GM19328 (cell line): ENCODE measurements around the gene WDFY3.
"Not testable (repeated sequence)": the region's sequence is repeated elsewhere in the genome, so short reads cannot be mapped to it uniquely, and the experiment has no call there.

Experiments used
- ATAC-seq: cut with Tn5 transposase; IDR thresholded peaks from one replicate; pipeline ENCODE4 v1.9.1; 2021; ENCODE audit warnings: mild to moderate bottlenecking, moderate library complexity; ENCODE audit not compliant: unreplicated experiment

WDFY3 gene

GRCh38 chr4:84730375-84730774 is 236.1 kb downstream of the WDFY3 start:
- ATAC-seq, result no peak

DNA sequence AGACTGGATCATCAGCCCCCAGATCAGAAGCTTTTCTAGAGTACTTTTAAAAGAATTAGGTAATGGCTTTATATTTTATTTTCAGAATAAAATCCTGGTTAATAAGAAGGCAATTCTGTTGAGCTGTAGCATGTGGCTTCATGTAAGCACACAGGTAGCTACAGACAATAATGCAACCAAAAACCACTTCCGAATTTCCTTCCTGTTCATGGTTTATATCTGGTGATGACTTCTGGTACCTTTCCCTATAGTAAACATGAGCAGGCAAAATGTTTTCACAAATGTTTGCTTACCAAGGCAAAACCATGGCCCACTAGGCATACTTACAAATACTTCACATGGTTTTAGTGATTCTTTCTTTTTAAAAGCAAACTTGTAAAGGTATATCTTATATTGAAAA is 239.0 kb downstream of the WDFY3 start:
- no peak for ATAC-seq

DNA sequence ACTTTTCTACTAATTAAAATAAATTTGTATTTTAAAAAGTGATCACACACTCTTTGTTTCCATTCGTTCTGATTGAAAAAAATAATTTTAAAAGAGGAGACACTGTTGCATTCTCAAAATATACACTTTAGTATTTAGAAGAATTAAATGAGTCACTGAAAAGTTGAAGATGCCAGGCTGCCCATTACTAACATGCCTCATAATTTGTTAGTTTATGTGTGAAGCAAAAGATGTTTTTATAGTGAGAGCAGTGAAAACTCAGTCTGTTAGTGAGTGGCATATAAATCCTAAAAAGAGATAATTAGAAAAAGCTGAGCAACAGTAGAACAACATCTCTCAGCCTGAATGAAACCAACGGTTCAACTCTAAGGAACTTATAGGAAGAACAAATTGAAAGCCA is 240.1 kb downstream of the WDFY3 start:
- no peak for ATAC-seq

DNA sequence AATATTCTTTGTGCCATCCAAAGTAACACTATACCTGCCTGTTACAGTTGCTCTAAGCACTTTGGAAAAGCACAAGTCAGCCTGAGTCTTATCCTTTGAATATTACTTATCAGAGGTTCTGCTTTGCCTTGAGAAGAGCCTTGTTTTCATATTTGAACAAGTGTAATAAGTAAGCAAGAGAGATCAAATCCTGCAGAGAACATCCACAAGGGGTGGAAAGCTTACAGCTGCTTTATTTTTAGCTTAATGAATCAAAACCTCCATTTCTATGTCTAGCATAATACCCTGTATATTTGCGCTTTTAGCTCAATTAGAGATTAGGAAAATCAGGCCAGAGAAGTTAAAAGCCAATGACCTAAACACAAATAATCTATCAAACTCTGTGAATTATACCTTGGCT is 243.8 kb downstream of the WDFY3 start:
- no peak for ATAC-seq

GRCh38 chr4:84719115-84719514 is 247.4 kb downstream of the WDFY3 start:
- no peak for ATAC-seq

- ATAC-seq, result no peak
These were observed 247.8 kb downstream of the WDFY3 start for GRCh38 chr4:84718699-84719098.

GRCh38 chr4:84710548-84710947 is 255.9 kb downstream of the WDFY3 start:
- no peak for ATAC-seq

DNA sequence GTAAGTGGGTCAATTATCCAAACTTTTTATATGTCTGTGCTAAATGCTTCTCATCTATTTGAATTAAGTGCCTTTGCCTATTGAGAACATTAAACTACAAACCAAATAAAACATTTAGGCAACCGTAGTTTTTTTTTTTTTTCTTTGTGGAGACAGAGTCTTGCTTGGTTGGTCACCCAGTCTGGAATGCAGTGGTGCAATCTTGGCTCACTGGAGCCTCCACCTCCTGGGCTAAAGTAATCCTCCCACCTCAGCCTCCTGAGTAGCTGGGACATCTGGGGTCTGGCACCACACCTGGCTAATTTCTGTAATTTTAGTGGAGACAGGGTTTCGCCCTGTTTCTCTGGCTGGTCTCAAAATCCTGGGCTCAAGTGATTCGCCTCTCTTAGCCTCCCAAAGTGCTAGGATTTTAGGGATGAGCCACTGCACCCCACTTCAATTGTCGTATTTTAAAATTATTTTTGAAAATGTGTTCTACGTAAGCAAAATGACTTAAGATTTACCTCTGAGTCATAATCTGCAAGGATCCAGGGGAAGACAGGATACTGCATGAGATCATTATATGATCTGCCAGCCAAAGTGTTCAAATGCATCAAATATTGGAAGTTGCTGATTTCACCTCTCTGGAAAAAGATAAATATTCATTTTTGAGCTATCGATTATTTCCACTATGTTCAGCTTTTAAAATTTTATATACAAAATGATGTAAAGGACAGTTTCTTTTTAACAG is 257.9 kb downstream of the WDFY3 start:
- no peak for ATAC-seq

GRCh38 chr4:84706286-84706685 is 260.2 kb downstream of the WDFY3 start:
- no peak for ATAC-seq

DNA sequence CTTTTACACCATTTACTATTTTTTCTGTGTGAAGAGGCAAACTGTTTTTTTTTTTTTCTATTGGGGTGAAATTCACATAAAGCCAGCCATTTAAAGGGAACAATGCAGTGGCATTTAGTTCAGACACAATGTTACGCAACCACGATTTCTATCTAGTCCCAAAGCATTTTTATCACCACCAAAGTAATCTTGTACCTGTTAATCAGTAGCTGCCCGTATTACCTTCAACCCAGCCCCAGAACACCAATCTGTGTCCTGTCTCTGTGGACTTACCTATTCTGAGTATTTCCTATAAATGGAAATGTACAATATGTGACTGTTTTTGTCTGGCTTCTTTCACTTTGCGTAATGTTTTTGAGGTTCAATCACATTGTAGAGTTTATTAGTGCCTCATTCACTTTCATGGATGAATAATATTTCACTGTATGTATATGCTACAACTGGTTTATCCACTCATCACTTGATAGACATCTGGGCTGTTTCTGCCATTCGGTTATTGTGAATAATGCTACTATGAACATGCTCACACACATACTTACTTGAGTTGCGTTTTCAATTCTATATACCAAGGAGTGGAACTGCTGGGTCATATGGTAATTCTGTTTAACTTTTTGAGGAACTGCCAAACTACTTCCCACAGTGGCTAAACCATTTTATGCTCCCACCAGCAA is 267.4 kb downstream of the WDFY3 start:
- ATAC-seq, result no peak

- no peak for ATAC-seq
These were observed 268.8 kb downstream of the WDFY3 start for GRCh38 chr4:84697615-84698201.

DNA sequence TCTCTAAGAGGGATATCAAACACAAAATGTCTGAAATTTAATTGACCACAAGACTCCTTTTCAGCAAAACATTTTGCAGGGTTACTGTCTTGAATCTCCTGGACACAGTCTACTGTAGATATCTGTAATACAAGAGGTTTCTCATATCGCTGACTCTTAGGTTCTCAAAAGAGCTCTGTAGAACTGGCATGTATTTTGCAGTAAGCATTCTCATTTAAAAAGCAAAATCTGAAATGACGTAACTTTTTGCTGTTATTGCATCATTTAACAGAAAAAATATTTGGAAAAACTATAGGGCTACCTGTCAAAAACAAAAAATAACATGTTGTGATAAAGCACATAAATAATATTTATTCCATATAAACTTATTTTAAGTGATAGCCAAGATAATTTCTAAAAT is 269.3 kb downstream of the WDFY3 start:
- no peak for ATAC-seq

GRCh38 chr4:84691800-84692199 is 274.7 kb downstream of the WDFY3 start:
- no peak for ATAC-seq

- ATAC-seq, result no peak
These were observed 275.3 kb downstream of the WDFY3 start for GRCh38 chr4:84691170-84691691.

GRCh38 chr4:84690481-84690880 is 276.0 kb downstream of the WDFY3 start:
- ATAC-seq, result no peak

DNA sequence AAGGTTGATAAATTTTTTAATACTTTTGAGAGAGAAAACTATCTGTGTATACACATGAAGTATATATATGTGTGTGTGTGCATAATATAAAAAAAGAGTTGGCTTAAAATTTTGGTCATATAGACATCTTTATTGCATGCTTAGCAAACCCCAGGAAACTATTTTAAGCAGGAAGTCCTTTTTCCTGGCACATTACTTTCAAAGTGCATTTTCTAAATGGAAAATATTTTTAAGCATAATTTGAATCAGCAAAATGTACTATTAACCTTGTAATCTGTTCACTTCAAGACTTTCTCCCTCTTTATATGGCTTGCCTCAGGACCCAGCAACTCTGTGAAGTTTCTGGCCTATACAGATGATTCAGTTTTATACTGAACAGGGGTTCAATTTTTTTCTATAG is 277.3 kb downstream of the WDFY3 start:
- ATAC-seq, result no peak

DNA sequence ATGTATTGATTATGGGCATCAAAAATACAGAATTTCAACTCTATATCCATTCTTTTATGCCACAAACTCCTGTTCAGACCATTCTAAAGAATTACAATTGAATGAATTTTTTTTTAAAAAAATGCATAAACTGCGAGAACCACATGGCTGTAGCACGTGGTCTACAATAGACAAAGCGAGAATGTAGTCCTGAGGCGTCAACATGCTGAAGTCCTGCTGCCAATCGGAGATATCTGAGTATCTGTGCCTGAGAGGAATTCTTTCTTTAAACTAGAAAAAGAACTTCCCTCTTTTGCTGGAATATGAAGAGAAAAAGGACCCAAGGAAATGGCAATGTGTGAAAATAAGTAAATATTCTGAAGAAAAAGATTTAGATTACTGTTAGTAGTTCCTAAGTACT is 277.9 kb downstream of the WDFY3 start:
- no peak for ATAC-seq

DNA sequence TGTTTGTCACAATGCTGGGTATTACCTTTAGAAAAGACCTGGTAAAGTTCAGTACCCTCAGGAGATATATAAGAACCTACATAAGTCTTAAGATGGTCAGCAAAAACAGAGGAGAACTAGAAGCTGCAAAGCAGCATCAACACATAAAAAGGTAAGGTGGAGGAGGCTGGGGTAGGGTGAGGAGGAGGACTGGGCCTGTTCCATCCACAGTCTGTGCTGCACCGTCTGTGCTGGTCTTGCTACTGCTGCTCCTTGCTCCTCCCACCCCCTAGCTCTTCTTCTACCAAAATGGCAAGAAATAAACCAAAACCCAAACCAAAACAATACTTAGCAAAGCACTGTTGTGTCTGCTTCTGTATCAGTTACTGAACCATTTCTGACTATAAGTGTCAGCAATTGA is 281.4 kb downstream of the WDFY3 start:
- ATAC-seq, result no peak

DNA sequence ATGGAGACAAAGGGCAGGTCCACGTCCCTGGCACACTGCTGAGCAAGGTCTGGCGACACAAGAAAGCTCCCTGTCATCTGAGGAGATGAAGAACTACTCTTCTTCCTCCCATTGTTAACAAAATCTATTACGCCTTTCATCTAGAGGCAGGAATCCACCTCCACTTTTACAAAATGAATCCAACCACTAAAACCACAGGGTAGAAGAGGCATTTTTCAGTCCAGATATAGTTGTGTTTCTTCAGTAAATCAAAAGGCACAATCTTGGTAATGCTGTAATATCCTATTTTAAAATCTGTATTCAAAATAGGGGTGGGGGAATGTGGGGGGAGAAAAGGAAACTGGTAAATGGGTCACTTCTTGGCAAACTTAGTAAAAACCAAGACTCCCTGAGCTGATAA is 282.1 kb downstream of the WDFY3 start:
- ATAC-seq, result no peak

GRCh38 chr4:84683064-84683850 is 283.2 kb downstream of the WDFY3 start:
- ATAC-seq, result no peak

- ATAC-seq, result not testable (repeated sequence)
These were observed 283.8 kb downstream of the WDFY3 start for GRCh38 chr4:84682661-84683060.
